SK-N-SH (cell line): Measurements from ENCODE around the gene ZDHHC7.

Source experiments
- CHD2 ChIP-seq: fragments of 150-350 bp; IDR thresholded peaks from 2 replicates; pipeline ENCODE4 v1.6.1; 2018; ENCODE audit warnings: low read length; ENCODE audit not compliant: partially characterized antibody
- EP300 ChIP-seq, 2 experiments: IDR thresholded peaks; 2 replicates each; pipeline versions ENCODE4 v1.4.0 to v1.6.1; 2012; ENCODE audit warnings: borderline replicate concordance in 1 of 2, low read depth in 1 of 2, low read length in 1 of 2
- REST ChIP-seq: IDR thresholded peaks from 2 replicates; pipeline ENCODE4 v1.6.1; 2012; ENCODE audit warnings: mild to moderate bottlenecking, low read depth, low read length, moderate library complexity
- TF ChIP-seq, protein P1 (sequence below): fragments of 200-600 bp; sonication (generic); IDR thresholded peaks from 2 replicates; pipeline ENCODE4 v1.6.1; 2017; ENCODE audit warnings: antibody characterized with exemption, mild to moderate bottlenecking, moderate library complexity

DNA sequence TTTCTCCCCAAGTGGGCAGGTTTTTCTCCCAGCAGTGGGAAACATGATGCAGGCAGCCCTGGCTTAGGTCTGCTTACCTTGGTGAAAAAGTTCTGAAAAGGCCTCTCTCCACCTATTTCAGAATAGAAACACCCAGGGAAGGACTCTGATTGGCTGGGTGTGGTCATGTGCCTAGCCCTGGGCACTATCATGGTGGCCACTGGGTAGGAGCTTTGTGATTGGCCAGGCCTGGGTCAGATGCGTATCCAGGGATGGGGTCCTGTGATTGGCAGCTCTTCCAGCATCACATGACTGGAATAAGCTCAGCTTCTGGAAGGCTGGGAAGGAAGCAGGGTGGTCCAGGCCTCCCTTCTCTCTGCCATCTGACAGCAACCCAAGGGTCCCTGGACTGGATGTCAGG, 53.5 kb downstream of the ZDHHC7 start:
- TF ChIP-seq, protein P1, sequence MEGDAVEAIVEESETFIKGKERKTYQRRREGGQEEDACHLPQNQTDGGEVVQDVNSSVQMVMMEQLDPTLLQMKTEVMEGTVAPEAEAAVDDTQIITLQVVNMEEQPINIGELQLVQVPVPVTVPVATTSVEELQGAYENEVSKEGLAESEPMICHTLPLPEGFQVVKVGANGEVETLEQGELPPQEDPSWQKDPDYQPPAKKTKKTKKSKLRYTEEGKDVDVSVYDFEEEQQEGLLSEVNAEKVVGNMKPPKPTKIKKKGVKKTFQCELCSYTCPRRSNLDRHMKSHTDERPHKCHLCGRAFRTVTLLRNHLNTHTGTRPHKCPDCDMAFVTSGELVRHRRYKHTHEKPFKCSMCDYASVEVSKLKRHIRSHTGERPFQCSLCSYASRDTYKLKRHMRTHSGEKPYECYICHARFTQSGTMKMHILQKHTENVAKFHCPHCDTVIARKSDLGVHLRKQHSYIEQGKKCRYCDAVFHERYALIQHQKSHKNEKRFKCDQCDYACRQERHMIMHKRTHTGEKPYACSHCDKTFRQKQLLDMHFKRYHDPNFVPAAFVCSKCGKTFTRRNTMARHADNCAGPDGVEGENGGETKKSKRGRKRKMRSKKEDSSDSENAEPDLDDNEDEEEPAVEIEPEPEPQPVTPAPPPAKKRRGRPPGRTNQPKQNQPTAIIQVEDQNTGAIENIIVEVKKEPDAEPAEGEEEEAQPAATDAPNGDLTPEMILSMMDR = no peak
- TF ChIP-seq CHD2 = no peak
- TF ChIP-seq EP300 (IDR thresholded peaks at IDR 0.05; ENCODE audit: borderline replicate concordance in 1 of 2, low read depth in 1 of 2, low read length in 1 of 2) = no peak
- TF ChIP-seq REST = no peak
